Measurements from ENCODE around the gene SRP72. TPM values are rescaled to one million over a fixed set of nuclear protein-coding genes. Genes with fewer than 3 reads are reported as not detected.

The SRP72 gene
- total and polyA plus RNA-seq, 2 of the 8 experiments (the other 6 are each of a cell fraction or from before 2014, with no cell fraction given): 37.7 to 144 TPM

DNA sequence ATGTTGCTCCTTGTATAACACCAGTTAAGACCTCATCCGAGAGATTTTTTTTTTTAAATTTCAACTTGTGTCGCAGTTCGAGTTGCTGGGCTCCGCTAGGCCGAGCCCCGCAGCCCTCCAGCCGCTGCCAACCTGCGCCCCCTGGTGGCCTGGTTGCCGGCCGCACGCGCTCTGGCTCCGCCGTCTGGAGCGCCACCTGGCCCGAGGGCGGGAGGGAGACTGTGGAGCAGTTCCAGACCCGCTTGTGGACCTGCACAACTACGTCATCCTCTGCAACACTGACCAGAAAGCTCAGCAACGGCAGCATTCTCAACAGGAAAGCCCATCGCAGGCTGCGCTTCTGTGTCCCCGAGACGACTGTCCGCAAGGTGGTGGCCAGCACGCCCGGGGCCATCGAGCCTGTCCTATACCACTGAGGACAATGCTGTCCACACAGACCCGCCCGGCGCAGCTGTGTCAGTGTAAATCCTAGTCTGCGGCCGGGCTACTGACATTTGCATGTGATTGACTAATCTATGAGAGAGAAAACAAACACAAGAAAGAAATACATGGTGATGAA is 77.2 kb downstream of the SRP72 start (continued):
- TF ChIP-seq RBBP5 (IDR thresholded peaks at IDR 0.05; ENCODE audit: borderline replicate concordance, low read depth, low read length) (no peak), TEAD4 (IDR thresholded peaks at IDR 0.05; ENCODE audit: low read depth, low read length) (no peak), CHD7 (IDR thresholded peaks at IDR 0.05; ENCODE audit: insufficient replicate concordance, low read length) (no peak), SAP30 (IDR thresholded peaks at IDR 0.05; ENCODE audit: insufficient read depth, insufficient replicate concordance, low read length) (no peak), JUN (IDR thresholded peaks at IDR 0.05; ENCODE audit: low read depth, low read length) (no peak), EGR1 (IDR thresholded peaks at IDR 0.05; ENCODE audit: borderline replicate concordance, low read depth, low read length) (no peak), KDM5A (IDR thresholded peaks at IDR 0.05; ENCODE audit: low read length) (no peak), RNF2 (IDR thresholded peaks at IDR 0.05; ENCODE audit: borderline replicate concordance, low read depth, low read length, missing control alignments, poor library complexity, severe bottlenecking) (no peak), BCL11A (IDR thresholded peaks at IDR 0.05; ENCODE audit: low read depth in 2 of 2, low read length in 2 of 2) (no peak), SUZ12 (IDR thresholded peaks at IDR 0.05; ENCODE audit: low read length) (no peak), EZH2 (IDR thresholded peaks at IDR 0.05; ENCODE audit: low read depth, low read length, severe bottlenecking) (no peak)
